Measurements from ENCODE around the gene IDI2.
"Not testable (repeated sequence)": the region's sequence is repeated elsewhere in the genome, so short reads cannot be mapped to it uniquely, and the experiment has no call there.

Gene IDI2

DNA sequence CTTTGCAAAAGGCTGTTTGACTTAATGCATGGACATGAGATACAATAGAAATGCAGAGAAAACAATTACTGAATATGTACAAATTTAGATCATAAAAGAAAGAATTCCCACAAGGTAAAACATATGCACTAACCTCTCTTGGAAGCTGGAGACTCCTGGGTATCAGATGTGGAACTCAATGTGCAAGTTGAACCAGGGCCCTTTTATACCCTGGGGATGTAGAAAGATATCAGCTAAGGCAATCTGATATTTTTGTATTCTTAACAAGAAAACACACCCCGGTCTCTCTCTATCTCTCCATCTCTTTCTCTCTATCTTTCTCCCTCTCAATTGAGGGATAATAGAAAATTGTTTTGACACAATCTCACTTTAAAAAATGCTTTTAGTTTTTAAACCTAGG lies at the start of gene IDI2:
Gene IDI2 (minus strand): TSS at position 177 of the 400 bp plus-strand sequence. CDS start 1,136 bp downstream, outside the sequence.
- no peak for DNase-seq

DNA sequence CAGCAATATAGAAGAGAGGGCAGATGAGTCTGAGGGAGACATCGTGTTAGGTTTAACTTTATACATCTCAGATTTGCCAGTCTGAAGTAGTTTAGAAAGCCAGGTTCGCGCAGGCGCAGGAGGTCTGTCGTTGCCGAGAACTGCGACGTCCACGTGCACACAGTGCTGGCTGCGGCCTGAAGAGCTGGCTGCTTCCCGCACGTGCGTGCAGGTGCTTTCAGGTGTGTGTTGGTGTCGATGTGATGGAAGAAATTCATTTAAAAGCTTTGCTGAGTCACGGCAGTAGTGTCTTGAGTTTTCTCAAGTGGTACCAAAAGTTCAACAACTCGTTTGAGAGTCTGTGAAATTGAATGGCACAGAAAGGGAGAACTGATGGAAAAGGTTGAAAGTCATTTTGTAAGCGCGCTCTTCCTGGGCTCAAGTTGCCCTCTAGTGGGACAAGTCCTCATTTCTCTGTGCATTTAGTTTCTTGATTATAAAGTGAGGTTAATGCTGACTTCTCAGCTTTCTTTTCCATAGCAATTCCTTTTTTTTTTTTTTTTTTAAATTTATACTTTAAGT lies 49.2 kb upstream of the IDI2 start:
- no peak for DNase-seq

DNA sequence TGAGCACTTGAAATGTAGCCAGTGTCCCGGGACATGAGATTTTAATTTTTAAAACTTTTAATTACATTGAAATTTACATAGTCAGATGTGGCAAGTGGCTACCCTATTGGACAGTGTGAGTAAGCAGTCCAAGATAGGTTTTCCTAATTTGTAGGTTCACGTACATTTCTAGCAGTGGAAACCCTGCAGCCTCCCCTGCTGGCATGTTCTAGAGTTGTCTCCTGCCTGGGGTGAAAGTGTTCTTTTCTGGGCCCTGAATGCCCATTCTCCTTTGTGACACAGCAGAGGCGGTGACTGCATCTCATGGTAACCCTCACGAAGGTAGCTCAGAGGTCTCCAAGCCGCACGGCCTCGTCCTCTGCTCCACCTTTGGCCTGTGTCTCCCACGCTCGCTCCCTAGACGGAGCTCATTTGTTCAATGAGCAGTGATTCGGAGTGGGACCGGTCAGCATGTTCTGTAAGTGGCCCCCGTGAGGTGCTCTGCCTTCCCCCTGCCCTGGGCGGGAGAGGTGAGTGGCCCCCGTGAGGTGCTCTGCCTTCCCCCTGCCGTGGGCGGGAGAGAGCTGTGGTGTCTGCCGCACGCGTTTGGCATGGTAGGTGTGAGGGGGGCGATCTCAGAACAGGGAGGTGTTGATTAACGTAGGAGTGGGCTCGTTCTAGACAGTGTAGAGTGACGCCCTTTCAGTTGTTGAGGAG lies 48.5 kb upstream of the IDI2 start:
- DNase-seq = no peak

DNA sequence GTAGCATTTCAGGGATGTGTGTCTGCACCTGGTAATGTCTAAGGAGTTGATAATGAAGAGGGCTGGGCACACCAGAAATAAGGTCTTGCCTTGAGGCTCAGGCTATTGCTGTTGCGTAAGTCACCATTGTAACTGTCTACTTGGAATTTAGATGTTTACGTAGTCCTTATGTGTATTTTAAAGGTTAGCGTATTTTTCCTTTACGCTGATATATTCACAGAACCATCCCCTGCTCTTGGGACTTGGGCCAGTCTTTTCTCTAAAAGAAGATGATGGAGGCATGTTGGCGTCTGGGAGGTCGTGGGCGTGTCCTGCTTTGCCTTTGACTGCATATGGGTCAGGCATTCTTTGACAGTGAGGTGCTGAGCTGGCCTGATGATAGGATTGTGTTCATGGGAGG lies 45.3 kb upstream of the IDI2 start:
- DNase-seq = no peak

DNA sequence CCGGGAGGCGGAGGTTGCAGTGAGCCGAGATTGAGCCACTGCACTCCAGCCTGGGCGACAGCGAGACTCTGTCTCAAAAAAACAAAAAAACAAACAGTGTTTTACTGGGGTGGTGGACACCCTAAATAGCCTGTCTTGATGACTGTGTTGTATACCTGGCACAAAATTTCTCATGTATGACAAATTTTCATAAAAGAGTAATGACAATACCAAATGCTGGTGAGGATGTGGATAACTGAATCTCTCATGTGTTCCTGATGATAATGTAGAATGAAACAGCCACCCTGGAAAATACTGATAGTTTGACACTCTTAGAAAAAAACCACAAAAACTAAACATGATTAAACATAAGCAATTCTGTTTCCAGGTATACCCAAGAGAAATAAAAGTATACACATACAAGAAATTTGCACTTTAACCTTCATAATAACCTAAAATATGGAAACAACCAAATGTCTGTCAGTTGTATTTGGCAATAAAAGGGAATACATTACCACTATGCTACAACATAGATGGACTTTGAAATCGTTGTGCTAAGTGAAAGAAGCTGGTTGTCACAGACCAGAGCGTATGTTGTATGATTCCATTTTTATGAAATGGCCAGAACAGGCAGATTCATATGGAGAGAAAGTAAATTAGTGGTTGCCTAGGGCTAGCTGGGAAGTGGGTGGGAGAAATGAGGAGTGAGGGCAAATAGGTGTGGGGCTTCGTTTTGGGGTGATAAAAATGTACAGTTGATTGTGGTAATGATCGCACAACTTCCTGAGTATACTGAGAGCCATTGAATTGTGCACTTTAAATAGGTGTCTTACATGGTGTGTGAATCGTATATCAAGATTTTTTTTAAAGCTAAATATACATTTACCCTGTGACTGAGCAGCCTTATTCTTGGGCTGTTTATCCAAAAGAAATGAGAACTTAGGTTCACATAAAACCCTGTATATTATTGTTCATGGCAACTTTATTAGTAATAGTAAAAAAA lies 43.0 kb upstream of the IDI2 start:
- no peak for DNase-seq

DNA sequence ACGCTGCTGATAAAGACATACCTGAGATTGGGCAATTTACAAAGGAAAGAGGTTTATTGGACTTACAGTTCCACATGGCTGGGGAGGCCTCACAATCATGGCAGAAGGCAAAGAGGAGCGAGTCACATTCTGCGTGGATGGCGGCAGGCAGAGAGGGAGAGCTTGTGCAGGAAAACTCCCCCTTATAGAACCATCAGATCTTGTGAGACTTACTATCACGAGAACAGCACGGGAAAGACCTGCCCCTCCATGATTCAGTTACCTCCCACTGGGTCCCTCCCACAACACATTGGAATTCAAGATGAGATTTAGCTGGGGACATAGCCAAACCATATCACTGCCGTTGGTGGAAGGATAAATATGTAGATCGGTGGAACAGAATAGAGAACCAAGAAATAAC lies 41.1 kb upstream of the IDI2 start:
- DNase-seq = not testable (repeated sequence)

DNA sequence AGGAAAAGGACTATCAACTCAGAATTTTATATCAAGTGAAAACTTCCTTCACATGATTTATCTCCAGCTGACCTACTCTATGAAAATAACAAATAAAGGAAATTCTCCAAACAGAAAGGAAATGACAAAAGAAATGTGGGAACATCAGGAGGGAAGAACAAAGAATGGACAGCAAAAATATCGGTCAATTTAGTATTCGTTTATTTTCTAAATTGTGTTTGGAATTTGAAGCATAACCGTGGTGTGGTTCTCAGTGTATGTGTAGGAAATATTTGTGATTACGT lies 39.2 kb upstream of the IDI2 start:
- DNase-seq = no peak

DNA sequence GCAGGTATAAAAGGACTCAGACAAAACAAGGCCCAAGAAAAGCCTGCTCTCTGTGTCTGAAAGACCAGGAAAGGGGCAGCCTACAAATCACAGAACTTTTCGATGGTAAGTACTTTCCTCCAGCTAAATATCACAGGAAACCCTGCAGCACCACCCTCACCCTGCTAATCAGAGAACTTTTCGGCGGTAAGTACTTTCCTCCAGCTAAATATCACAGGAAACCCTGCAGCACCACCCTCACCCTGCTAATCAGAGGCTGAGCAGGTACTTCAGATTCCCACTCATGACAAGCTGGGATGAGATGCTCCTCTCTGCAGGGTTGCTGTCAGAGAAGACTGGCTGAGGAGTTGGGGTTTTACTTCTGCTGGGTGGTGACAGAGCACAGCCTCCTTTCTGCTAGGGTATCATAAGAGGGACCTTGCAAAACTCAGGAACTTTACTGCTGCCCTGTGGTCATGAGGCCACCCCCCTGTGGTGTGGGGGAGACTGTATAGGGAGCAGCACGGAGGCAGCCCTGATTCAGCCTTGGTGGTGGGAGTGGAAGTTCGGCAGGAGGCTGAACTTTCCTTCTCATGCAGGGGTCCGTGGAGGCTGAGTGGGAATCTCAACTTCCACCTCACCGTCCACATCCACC lies 37.7 kb upstream of the IDI2 start:
- DNase-seq = no peak

DNA sequence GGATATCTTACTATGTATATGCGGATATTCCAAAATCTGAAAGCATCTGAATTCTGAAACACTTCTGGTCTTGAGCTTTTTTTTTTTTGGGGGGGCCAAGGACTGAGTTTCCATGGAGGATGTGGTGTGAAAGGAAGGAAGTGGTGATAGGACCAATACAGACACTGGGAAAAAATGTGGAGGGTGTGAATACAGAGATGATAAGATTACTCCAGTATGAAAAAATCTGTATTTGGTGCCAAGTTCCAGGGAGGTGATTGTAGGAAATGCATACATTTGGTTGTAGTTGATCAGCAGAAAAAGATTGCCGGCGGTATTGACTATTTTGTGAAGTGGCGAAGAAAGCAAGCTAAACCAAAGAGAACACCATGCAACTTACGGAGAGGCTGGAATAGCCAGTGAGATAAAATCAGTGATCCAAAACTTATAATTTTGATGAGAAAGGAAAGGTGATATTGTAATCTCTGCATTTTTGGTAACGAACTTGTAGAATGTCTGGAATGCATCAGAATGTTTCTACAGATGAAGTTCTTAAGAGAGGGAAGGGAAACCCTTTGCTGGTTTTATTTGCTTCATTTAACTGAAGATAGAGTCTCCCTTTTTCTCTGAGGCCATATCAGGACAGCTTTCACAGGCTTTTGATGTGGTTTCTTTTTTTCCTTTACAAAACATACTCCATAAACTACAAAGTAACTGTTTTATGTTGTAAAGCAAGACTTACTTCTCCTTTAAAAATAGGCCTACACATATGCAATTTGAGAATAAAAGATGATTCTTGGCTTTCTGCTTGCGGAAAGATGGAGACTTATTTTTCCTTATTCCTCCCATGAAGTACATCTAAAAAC lies 36.5 kb upstream of the IDI2 start:
- DNase-seq = no peak

DNA sequence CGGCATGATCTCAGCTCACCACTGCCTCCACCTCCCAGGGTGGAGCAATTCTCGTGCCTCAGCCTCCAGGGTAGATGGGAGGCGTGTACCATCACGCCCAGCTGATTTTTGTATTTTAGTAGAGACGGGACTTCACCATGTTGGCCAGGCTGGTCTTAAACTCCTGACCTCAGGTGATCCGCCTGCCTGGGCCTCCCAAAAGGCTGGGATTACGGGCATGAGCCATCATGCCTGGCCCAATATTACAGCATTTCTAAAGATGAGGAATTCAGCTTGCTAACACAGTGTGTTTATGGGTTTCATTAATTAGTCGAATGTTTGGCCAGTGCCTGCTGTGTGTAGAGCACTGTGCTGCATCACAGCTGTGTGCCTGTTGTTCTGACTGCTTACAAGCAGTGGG lies 34.2 kb upstream of the IDI2 start:
- DNase-seq = no peak

DNA sequence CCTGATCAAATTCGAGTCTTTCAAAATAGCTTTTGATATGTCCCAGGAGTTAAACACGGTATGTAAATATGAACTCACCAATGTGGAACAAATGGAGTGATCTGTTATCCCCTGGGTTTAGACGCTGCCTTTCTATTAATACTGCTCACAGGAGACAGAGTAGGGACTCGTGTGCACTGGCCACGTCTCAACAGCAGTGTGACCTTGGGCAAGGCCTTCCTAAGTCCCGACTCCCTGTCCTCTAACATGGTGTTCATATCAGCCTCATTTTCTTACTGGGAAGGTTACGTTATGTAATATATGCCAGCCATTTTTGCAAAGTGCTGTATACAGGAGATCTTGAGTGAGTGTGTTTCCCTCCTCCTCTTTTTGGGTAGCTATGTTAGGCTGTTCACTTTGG lies 32.4 kb upstream of the IDI2 start:
- DNase-seq = no peak

DNA sequence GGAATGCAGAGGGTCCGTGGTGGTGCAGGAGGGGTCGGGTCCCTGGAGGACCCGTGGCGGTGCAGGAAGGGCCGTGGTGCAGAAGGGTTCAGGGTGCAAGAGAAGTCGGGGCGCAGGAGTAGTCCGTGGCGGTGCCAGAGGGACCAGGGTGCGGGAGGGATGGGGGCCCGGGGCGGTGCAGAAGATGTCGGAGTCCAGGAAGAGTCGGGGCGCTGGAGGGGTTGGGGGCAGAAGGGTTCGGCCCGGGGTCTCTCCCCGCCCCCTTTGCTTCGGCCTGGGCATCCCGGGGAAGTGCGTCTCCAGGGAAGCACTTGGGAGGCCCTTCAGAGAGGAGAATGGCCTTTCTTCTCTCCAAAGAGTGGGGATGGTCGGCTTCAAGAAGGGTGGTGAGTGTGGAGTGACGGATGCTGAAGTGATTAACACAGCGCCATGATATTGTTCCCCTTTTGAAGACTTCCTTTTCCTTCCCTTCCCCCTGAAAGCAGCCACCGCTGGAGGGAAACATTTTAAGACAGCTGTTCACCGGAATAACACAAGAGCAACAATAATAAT lies 31.5 kb upstream of the IDI2 start:
- no peak for DNase-seq

DNA sequence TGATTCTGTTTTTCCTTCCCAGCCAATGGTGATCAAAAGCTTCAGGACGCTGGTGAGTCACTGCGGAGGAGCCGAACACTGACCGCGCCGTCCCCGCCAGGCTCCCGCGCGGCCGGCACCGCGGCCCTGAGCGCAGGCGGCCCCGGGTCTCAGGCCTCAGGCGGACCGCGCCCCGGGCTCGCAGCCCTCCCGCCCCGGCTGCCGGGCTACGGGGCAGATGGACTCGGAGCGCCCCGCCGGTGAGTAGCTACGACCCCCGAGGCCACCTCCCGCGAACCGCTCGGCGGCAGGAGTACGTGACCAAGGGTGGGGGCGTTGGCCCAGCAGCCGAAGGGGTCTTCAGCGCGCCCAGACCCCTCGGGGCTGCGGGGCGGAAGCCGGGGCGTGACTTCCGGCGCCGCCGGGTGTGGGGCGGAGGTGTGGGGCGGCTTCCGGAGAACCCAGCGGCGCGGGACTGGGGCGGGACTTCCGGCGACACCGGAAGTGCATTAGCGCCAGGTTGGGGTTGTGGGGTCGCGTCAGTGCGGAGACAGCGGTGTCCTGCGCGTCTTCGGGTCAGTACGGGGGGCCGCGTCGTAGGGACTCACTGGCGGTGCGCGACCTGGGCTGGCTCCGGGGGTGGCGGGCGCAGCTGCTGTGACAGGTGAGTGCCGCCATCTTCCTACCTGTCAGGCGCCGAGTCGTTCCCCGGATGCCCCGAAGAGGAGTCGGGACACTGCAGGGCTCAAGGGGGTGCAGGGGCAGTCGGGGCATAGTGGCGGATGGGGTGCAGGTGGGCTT lies 30.9 kb upstream of the IDI2 start, which contains the start of gene WDR37:
Gene WDR37 (plus strand): TSS at position 60 of the 780 bp plus-strand sequence. CDS start 15,771 bp downstream, outside the sequence.
- DNase-seq = peak; percentile 77

DNA sequence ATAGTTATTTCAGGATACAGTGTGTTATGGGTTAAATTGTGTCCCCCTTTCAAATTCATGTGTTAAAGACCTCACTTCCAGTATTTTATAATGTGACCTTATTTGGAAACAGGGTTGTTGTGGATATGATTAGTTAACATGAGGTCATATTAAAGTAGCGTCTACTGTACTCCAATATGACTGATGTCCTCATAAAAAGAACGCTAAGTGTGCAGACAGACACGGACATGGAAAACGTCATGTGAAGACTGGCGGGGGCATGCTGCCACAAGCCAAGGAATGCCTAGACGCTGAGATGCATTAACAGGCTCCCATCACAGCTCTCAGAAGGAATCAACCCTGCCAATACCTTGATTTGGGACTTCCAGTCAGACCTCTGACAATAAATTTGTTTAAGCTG lies 29.0 kb upstream of the IDI2 start:
- no peak for DNase-seq

DNA sequence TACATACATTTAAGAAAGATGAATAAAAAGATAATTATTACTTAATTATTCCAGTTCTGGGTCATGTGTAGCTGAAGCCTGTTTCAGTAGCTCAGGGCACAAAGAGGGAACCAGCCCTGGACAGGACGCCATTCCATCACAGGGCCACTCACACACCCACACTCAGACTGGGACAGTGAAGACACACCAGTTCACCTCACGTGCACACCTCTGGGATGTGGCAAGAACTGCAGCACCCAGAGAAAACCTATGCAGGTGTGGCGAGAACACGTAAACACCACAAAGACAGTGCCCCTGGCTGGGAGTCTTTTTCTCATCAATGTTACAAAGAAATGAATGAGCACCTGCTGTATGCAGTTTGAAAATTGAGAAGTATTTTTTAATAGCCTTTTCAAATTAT lies 24.9 kb upstream of the IDI2 start:
- no peak for DNase-seq

DNA sequence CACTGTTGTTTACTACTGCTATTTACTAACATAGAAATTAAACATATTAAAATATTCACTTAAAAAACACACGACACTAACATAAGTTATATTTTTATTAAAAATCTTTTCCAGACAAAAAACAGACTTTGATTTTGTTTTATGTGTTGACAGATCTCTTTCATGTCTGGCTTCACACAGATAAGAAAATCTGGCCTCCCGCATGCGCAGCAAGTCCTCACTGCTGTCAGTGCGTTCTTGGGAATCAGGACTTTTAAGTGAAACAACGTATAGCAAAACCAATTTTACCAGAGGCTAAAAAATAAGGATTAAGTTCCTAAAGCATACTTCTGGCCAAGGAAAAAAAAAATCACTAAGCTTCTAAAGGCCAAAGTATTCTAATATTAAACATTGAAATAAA lies 24.5 kb upstream of the IDI2 start:
- no peak for DNase-seq

DNA sequence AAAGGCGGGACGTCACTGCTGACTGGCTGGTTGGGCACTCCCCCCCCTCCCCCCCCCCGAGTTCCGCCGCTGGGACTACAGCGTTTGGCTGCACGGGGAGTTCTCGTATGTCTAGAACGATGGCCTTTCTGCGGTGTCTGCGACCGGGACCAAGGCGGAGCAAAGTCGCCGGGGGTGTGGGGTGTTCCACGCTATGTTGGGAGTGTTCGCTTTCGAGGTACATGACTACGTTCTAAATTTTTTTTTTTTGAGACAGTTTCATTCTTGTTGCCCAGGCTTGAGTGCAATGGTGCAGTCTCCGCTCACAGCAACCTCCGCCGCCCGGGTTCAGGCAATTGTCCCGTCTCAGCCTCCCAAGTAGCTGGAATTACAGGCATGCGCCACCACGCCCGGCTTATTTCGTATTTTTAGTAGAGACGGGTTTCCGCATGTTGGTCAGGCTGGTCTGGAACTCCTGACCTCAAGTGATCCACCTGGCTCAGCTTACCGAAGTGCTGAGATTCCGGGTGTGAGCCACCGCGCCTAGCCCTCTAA lies 23.8 kb upstream of the IDI2 start:
- DNase-seq = no peak

DNA sequence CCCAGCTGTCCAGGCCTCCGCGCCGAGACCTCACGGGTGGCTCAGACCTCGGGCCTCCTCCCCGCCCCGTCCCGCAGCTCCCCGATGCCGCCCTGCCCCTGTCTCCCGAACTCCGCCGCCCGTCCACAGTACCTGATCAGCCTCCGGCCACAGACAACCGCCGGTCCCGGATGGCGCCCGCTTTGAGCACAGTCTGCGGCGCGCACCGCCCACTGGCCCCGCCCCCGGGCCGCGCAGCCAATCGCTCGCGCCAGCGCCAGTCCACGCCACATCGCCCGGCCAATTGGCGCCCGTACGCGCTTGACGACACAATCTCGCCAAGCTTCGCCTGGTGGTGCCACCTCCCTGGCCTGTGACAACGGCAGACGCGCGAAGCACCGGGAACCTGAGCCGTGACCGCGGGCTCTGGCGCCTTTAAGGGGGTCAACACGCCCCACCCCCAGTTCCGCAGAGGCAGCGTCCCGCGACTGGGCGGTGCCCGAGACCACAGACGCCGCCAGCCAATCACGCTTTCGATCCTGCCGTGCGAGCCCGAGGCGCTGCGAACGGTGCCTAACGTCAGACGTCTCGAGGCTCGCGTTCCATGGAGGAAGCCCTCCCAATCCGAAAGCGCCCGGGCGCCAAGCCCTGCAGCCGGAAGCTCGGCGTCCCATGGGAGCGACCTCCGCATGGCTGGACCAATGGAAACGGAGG lies 23.2 kb upstream of the IDI2 start, which contains the start of gene IDI1:
Gene IDI1 (minus strand): TSS at position 388 of the 693 bp plus-strand sequence. CDS start 116 bp downstream, at position 272.
- peak; percentile 95 for DNase-seq

DNA sequence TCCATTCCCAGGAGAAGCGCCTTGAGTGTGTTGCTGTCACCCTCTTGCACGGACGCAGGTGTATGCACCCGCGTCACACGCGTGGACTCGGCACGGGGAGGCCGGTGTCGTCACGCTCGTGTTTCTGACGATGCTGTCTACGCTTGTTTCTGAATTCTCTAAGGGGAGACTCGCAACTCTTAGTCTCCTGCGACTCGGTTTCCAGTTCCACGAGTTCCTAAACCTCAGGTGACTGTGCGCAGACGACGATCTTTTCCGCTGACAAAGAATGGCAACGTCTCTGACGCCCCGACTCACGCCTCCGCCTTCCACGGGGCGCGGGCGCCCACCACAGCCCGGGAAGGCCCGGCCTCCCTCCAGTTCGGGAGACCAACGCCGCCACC lies 22.7 kb upstream of the IDI2 start:
- no peak for DNase-seq

DNA sequence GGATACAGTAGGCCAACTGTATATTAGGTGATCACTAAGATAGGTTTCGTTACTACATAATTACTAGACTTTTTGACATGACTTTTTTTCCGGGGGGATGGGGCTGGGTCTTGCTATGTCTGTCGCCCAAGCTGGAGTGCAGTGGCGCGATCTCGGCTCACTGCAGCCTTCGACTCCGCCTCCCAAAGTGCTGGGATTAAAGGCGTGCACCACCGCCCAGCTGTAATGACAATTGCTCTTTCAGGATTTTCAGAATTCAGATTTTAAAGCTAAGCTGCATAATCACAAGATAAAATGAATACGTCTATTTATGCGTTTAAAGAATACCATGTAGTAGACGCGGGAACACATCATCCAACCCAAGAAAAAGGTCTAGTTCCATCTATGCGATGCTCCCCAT lies 22.3 kb upstream of the IDI2 start:
- no peak for DNase-seq
